ENCODE data around the gene MED13L.
"Not testable (repeated sequence)": the region's sequence is repeated elsewhere in the genome, so short reads cannot be mapped to it uniquely, and the experiment has no call there.

The MED13L gene

GRCh38 chr12:116306506-116306905, 29.0 kb upstream of the MED13L start:
- DNase-seq = no peak

GRCh38 chr12:116304621-116305020, 27.1 kb upstream of the MED13L start:
- DNase-seq = no peak

- no peak for DNase-seq
These were observed 26.4 kb upstream of the MED13L start for GRCh38 chr12:116303929-116304328.

GRCh38 chr12:116303066-116303465, 25.6 kb upstream of the MED13L start:
- no peak for DNase-seq

GRCh38 chr12:116302166-116303058, 24.9 kb upstream of the MED13L start:
- no peak for DNase-seq

GRCh38 chr12:116301621-116302020, 24.1 kb upstream of the MED13L start:
- DNase-seq = no peak

- no peak for DNase-seq
These were observed 22.3 kb upstream of the MED13L start for GRCh38 chr12:116299665-116300328.

GRCh38 chr12:116299064-116299463, 21.6 kb upstream of the MED13L start:
- no peak for DNase-seq

- no peak for DNase-seq
These were observed 21.1 kb upstream of the MED13L start for GRCh38 chr12:116298578-116298977.

- no peak for DNase-seq
These were observed 19.8 kb upstream of the MED13L start for GRCh38 chr12:116297224-116297834.

GRCh38 chr12:116295327-116296263, 18.1 kb upstream of the MED13L start:
- DNase-seq = no peak

GRCh38 chr12:116294454-116295165, 17.1 kb upstream of the MED13L start:
- DNase-seq = no peak

GRCh38 chr12:116293687-116294453, 16.4 kb upstream of the MED13L start:
- no peak for DNase-seq

- no peak for DNase-seq
These were observed 13.7 kb upstream of the MED13L start for GRCh38 chr12:116291218-116291617.

- no peak for DNase-seq
These were observed 11.2 kb upstream of the MED13L start for GRCh38 chr12:116288735-116289134.

- no peak for DNase-seq
These were observed 10.4 kb upstream of the MED13L start for GRCh38 chr12:116287842-116288301.

- no peak for DNase-seq
These were observed 6.9 kb upstream of the MED13L start for GRCh38 chr12:116284396-116284795.

- not testable (repeated sequence) for DNase-seq
These were observed 6.4 kb upstream of the MED13L start for GRCh38 chr12:116283881-116284280.

GRCh38 chr12:116282371-116283286, 5.1 kb upstream of the MED13L start:
- DNase-seq = no peak

All from right kidney (tissue), 1 donor.